Common myeloid progenitor, CD34-positive (primary cell): ENCODE data around the gene SAMD3.
"Not testable (repeated sequence)": the region's sequence is repeated elsewhere in the genome, so short reads cannot be mapped to it uniquely, and the experiment has no call there.

Source experiments
- CTCF ChIA-PET: fragments of 350-600 bp; sonication (Branson Sonifier 250); formaldehyde crosslinking; loops from one replicate; lab custom pipeline; 2021; ENCODE audit warnings: antibody characterized with exemption; lab: Charles Lee
- POLR2A ChIA-PET: fragments of 350-600 bp; sonication (Branson Sonifier 250); formaldehyde crosslinking; loops from one replicate; lab custom pipeline; 2021; ENCODE audit warnings: antibody characterized with exemption; lab: Charles Lee
- DNase-seq, 3 donors: peaks; one replicate each; pipeline versions ENCODE4 v3.0.0 to v3.0.0-alpha.2; 2013
- H3K27ac ChIP-seq, 2 experiments: 1 replicate in 1 of 2; 2 replicates in 1 of 2; pipeline ENCODE4 v1.7.0; 2013; ENCODE audit warnings: inconsistent platforms in 2 of 2, low read length in 2 of 2, mild to moderate bottlenecking in 2 of 2, low read depth in 1 of 2, moderate library complexity in 1 of 2; ENCODE audit not compliant: severe bottlenecking in 2 of 2, insufficient read depth in 1 of 2, poor library complexity in 1 of 2
- H3K27me3 ChIP-seq, 5 experiments: replicated peaks in 2 of 5; 1 replicate in 3 of 5; 2 replicates in 2 of 5; pipeline versions ENCODE4 v1.6.1 to v1.7.0; 2013; ENCODE audit warnings: low read length in 4 of 5, mild to moderate bottlenecking in 2 of 5, moderate library complexity in 2 of 5, inconsistent platforms in 1 of 5; ENCODE audit not compliant: insufficient read depth in 5 of 5, control insufficient read depth in 4 of 5
- H3K36me3 ChIP-seq, 4 experiments: 1 replicate in 2 of 4; 2 replicates in 2 of 4; pipeline versions ENCODE4 v1.6.1 to v1.7.0; 2013; ENCODE audit warnings: low read length in 3 of 4, control low read depth in 1 of 4, mild to moderate bottlenecking in 1 of 4; ENCODE audit not compliant: control insufficient read depth in 4 of 4, insufficient read depth in 4 of 4
- H3K4me1 ChIP-seq, 4 experiments: 1 replicate in 3 of 4; 2 replicates in 1 of 4; pipeline versions ENCODE4 v1.6.1 to v1.7.1; 2013; ENCODE audit warnings: low read length in 3 of 4, mild to moderate bottlenecking in 3 of 4, control low read depth in 1 of 4, inconsistent platforms in 1 of 4, moderate library complexity in 1 of 4; ENCODE audit not compliant: control insufficient read depth in 4 of 4, insufficient read depth in 4 of 4; ENCODE audit errors: control extremely low read depth in 1 of 4
- H3K4me3 ChIP-seq, 7 experiments: 1 replicate in 4 of 7; 2 replicates in 3 of 7; pipeline versions ENCODE4 v1.5.1 to v1.7.0; 2013; ENCODE audit warnings: mild to moderate bottlenecking in 7 of 7, low read length in 6 of 7, moderate library complexity in 6 of 7, inconsistent platforms in 2 of 7, low read depth in 2 of 7, control low read depth in 1 of 7; ENCODE audit not compliant: insufficient read depth in 4 of 7, control insufficient read depth in 1 of 7; ENCODE audit errors: extremely low read depth in 1 of 7
- H3K9me3 ChIP-seq, 5 experiments: 1 replicate in 4 of 5; 2 replicates in 1 of 5; pipeline versions ENCODE4 v1.6.1 to v1.7.1; 2013; ENCODE audit warnings: low read length in 4 of 5, mild to moderate bottlenecking in 2 of 5, inconsistent platforms in 1 of 5, low read depth in 1 of 5, moderate library complexity in 1 of 5; ENCODE audit not compliant: control insufficient read depth in 4 of 5, insufficient read depth in 2 of 5; ENCODE audit errors: control extremely low read depth in 1 of 5
- WGBS: methylation state at CpG from one replicate; pipeline ENCODE4 v1.1.5; 2013; ENCODE audit not compliant: insufficient coverage; 5-methylcytosine and 5-hydroxymethylcytosine counted together

Gene SAMD3

DNA sequence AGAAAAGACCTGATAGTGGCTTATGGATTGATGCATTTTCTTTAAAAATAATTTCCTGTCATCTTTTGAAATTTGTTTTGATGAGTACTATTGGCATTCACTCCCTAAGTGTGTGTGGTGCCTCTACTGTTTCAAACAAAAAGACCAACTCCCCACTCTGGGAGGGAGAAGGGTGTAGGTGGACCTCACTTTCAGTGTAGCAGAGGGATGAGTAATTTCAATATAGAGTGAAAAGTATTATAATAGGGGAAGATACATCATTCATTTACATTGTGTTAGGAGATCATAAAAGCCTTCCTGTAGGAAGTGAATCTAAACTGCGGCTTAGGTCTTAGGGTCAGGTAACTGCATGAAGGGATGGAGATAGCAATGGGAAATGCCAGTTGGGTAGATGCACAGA, 46.4 kb downstream of the SAMD3 start:
- Histone ChIP-seq H3K27me3 (no peaks in the 10 kb centered on the region), H3K27ac (no peak overlapping the region), H3K9me3 (peaks cover 0 to 4% (median 0%) of the 10 kb centered on the region in 5 experiments), H3K4me1 (no peaks in the 10 kb centered on the region), H3K36me3 (no peaks in the 10 kb centered on the region), H3K4me3 (no peak overlapping the region)
- no peak for DNase-seq
- ChIA-PET CTCF (no interaction called here), POLR2A (no interaction called here)
- WGBS = 100% methylated on average over 1 of the region's 1 CpG

DNA sequence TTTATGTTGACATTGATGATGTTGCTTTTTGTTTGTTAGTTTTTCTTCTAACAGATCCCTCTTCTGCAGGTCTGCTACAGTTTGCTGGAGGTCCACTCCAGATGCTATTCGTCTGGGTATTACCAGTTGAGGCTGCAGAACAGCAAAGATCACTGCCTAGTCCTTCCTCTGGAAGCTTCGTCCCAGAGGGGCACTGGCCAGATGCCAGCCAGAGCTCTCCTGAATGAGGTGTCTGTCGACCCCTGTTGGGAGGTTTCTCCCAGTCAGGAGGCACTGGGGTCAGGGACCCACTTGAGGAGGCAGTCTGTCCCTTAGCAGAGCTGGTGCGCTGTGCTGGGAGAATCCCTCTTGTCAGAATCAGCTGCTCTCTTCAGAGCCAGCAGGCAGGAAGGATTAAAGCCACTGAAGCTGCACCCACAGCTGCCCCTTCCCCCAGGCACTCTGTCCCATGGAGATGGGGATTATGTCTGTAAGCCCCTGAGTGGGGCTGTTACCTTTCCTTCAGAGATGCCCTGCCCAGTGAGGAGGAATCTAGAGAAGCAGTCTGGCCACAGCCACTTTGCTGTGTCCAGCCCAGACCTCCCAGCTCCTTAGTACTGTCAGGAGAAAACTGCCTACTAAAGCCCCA, 49.3 kb downstream of the SAMD3 start:
- 93% methylated on average over 4 of the region's 4 CpGs for WGBS
- H3K4me1 ChIP-seq, H3K27ac ChIP-seq, H3K4me3 ChIP-seq, H3K27me3 ChIP-seq, POLR2A ChIA-PET, H3K36me3 ChIP-seq, H3K9me3 ChIP-seq, CTCF ChIA-PET, DNase-seq: not testable (repeated sequence)

DNA sequence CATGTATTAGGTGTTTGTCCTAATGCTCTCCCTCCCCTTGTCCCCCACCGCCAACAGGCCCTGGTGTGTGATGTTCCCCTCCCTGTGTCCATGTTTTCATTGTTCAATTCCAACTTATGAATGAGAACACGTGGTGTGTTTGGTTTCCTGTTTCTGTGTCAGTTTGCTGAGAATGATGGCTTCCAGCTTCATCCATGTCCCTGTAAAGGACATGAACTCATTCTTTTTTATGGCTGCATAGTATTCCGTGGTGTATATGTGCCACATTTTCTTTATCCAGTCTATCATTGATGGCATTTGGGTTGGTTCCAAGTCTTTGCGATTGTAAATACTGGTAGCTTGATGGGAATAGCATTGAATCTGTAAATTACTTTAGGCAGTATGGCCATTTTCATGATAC, 52.6 kb downstream of the SAMD3 start:
- DNase-seq, H3K27ac ChIP-seq, POLR2A ChIA-PET, H3K36me3 ChIP-seq, H3K9me3 ChIP-seq, H3K4me3 ChIP-seq, H3K4me1 ChIP-seq, CTCF ChIA-PET, H3K27me3 ChIP-seq: not testable (repeated sequence)
- WGBS = 100% methylated on average over 2 of the region's 4 CpGs

DNA sequence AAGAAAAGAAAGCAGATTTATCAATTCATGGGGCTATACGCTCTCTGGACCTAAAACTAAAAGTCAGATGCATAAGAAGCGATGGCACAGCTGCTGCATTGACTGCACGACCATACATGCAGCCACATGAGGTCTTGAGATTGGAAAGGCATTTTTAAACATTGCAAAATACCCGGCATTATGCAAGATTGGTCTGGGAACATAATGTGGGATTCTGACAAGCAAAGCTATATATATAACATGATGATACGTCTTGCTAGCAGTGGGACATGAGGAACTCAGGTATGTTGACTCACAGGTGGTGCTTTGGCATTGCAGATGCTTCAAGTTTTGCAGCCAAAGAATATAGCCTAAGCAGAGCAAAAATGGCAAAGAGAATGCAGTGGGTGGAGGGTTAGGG, 55.1 kb downstream of the SAMD3 start:
- no peak for DNase-seq

DNA sequence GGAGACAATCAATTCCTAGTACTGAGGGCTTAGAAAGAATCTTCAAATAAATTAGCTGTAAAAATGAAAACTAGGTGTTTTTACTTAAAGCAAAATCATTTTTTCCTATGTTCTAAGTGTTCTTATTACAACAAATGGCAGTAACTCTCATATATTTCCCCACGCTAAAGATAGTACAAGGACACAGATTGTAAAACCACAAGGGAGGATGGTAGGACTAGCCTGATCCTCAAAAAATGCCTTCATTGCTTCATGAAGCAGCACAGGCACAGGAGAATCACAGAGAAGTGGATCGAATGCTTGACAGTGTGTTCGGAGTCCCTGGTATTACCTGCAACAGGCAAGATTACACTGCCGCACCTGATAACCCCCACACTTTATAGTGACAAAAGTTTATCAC, 58.5 kb downstream of the SAMD3 start:
- Histone ChIP-seq H3K27me3 (no peaks in the 10 kb centered on the region), H3K36me3 (no peaks in the 10 kb centered on the region), H3K4me1 (no peaks in the 10 kb centered on the region), H3K4me3 (no peak overlapping the region), H3K9me3 (peaks cover 0 to 3% (median 0%) of the 10 kb centered on the region in 5 experiments), H3K27ac (no peak overlapping the region)
- ChIA-PET CTCF (no interaction called here), POLR2A (no interaction called here)
- DNase-seq = no peak
- WGBS = 83% methylated on average over 3 of the region's 4 CpGs

More for the DNA sequence above, 55.1 kb downstream of the SAMD3 start:
- Histone ChIP-seq H3K4me1 (no peaks in the 10 kb centered on the region), H3K27ac (no peak overlapping the region), H3K27me3 (no peaks in the 10 kb centered on the region), H3K9me3 (peaks cover 0 to 8% (median 0%) of the 10 kb centered on the region in 5 experiments), H3K4me3 (no peak overlapping the region), H3K36me3 (no peaks in the 10 kb centered on the region)
- ChIA-PET POLR2A (no interaction called here), CTCF (no interaction called here)
- WGBS = 93% methylated on average over 5 of the region's 5 CpGs

DNA sequence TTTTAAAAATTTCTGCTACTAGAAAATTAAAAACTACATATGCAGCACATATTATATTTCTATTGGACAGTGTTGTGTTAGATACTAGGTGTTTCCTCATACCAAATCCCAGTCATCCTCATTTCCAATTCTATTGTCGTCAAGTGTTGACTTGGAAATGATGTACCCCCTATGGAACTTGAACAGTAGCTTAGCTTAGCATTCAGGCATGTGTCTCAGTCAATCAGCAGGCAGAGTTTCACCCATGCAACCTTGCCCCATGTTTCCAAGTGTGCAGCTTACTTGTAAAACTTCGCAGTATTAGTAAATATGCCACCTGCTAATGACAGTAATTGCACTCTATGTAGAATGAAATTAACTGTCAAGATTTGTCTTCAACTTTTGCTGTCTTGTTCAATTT, 59.5 kb downstream of the SAMD3 start:
- CTCF ChIA-PET = no interaction called here

DNA sequence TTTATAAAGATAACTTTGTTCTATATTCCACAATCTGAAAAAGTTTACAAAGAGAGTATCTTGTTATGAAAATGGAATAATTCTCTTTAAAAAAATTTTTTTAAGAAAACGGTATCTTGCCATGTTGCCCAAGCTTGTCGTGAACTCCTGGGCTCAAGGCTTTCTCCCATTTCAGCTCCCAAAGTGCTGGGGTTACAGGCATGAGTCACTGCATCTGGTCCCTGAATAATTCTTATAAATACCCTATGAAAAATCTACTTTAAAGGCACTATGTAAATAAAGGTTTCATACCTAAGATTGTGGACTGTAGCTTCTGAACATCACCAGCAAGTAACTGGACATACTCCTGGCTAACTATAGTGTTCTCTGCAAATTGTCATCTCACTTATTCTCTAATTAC, 60.3 kb downstream of the SAMD3 start:
- Histone ChIP-seq H3K27ac (no peak overlapping the region), H3K36me3 (no peaks in the 10 kb centered on the region)
- CTCF ChIA-PET = no interaction called here

More for the DNA sequence above, 59.5 kb downstream of the SAMD3 start:
- Histone ChIP-seq H3K36me3 (no peaks in the 10 kb centered on the region), H3K9me3 (peaks cover 0 to 5% (median 3%) of the 10 kb centered on the region in 5 experiments), H3K27me3 (no peaks in the 10 kb centered on the region), H3K27ac (no peak overlapping the region), H3K4me1 (no peaks in the 10 kb centered on the region), H3K4me3 (no peak overlapping the region)
- 92% methylated on average over 1 of the region's 2 CpGs for WGBS
- POLR2A ChIA-PET = no interaction called here
- no peak for DNase-seq

More for the DNA sequence above, 60.3 kb downstream of the SAMD3 start:
- no peaks in the 10 kb centered on the region for H3K27me3 ChIP-seq
- no peak for DNase-seq
- POLR2A ChIA-PET = no interaction called here
- H3K4me3 ChIP-seq = no peak overlapping the region
- no peaks in the 10 kb centered on the region for H3K4me1 ChIP-seq
- WGBS = 100% methylated on average over 2 of the region's 2 CpGs
- H3K9me3 ChIP-seq = peaks cover 0 to 5% (median 3%) of the 10 kb centered on the region in 5 experiments
